Endometrial microvascular endothelial cells (primary cell): ENCODE data around the gene TEX51. TPM values are rescaled to one million over a fixed set of nuclear protein-coding genes. Genes with fewer than 3 reads are reported as not detected.

ENCODE experiments used
- in situ Hi-C: cut with HindIII; loops from 2 replicates; pipeline ENCODE4 v1.10.0; 2017; ENCODE audit warnings: low sequenced_read_pairs, low pct_unique_long_range_greater_than_20kb; ENCODE audit errors: inconsistent ontology term
- total RNA-seq: library from RNA; depleted of rRNA; stranded (reverse); fragments of >200 nt; gene quantifications from one replicate; pipeline ENCODE4 v1.2.3, GENCODE V29; 2015; ENCODE audit errors: inconsistent ontology term

Gene TEX51
- not detected for total RNA-seq

DNA sequence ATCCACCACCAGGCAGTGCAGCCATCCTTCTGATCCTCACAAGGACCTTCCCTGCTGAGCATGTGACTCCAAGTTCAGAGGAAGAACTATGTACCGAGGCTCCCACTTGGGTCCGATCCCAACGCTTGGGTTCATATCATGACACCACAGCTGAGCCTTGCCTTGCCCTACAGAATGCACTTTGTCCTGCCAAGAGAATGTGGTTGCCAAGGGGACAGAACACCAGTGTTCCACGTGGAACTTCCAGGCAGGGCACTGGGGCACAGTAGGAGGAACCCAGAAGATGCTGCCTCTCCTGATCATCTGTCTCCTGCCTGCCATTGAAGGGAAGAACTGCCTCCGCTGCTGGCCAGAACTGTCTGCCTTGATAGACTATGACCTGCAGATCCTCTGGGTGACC, at the start of gene TEX51:
TEX51 (plus strand) TSS at position 255 of the 400 bp plus-strand sequence; CDS start at position 284, 29 bp downstream.
- in situ Hi-C loops = no loop called here

DNA sequence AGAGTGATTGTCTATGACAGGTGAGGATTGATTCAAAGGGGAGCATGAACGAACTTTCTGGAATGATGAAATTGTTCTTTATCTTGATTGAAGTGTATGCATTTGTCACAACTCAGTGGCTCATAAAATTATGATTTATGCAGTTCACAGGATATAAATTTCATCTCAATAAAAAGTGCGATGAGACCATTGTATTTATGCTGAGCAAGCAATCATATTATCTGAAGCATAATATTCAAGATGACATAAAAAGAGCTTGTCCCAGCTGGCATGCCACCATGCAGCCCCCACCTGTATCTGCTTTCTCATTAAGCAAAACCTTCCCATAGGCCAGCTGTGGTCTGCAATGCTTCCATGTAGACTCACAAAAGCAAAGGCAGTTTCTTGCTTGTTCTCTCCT, 49.6 kb upstream of the TEX51 start:
- in situ Hi-C loops = no loop called here

DNA sequence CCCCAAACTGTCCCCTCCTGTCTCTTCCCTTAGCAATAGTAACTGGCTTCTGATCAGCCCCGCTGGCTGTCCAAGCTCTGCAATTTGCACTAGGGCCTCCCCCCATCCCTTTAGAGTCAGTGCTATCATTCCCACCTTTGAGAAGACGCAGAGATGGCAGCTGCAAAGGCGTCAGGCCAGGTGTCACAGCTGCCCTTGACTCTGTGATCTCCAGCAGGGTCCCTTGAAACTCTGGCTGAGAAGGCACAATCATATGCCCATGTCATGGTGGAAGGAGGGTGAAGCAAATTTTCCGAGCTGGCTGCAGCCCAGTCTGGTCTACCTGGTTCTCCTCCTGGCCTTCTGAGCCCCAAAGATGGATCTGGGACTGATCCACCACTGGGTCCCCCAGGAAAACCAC, 49.2 kb upstream of the TEX51 start:
- in situ Hi-C loops = no loop called here

DNA sequence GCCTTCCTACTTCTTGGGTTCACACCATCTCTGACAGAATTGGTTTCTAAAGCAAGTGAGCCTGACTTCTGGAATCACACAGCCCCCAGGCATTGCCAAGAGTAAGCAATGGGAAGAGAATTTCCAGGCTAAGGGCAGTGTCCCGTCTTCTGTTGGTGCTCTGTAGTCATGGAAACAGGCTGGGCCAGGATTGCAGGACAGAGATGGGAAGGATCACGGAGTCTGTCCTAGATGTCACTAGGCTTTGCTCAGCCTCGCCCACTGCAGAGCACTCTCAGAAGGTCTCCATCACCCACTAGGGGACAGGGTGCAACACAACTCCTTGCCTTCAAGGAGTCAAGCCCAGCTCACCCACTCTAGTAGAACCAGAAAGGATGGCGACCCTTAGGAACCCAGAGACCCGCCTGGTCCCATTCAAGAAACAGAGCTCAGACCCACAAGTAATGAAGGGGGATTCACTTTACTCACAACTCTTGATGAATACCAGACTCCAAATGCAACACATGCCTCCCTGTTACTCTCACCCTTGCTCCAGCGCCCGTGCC, 48.6 kb upstream of the TEX51 start:
- in situ Hi-C loops = no loop called here

GRCh38 chr2:126850940-126851339, 47.8 kb upstream of the TEX51 start:
- in situ Hi-C loops = no loop called here

GRCh38 chr2:126851756-126852155, 46.9 kb upstream of the TEX51 start:
- in situ Hi-C loops = no loop called here

DNA sequence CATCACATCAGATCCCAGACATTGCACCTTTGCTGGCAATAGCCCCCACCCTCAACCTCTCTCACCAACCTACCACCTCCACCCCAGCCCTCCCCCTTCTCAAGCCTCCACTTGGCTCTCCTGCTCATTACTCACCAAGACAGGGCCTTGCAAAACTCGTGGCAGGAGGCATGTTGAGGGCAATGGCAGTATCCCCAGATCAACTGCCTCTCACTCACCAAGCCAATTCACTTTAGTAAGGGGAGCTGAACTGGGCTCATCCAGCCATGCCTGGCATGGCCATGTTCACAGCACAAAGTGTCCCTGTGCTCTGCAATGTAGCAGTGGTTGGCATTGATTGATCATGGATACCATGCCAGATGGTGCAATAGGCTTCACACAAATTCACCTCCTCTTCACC, 46.3 kb upstream of the TEX51 start:
- in situ Hi-C loops = no loop called here

DNA sequence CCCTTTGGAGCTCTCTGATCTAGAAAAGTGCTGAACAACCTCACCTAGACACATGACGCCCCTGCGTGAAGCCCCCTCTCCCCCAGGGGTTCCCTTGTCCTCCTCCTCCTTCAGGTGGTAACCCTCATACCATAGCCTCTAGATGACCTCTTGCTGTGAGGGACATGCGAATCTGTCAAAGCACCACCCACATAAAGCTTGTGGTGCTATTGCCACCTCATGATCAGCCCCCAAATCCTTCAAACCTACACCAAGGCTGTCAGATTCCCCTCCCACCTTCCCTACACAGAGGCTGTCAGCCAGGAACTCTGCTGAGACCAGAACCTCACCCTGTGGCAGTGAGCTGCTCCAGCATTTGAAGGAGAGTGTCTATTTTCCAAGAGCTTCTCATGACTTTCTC, 43.1 kb upstream of the TEX51 start:
- in situ Hi-C loops = no loop called here

DNA sequence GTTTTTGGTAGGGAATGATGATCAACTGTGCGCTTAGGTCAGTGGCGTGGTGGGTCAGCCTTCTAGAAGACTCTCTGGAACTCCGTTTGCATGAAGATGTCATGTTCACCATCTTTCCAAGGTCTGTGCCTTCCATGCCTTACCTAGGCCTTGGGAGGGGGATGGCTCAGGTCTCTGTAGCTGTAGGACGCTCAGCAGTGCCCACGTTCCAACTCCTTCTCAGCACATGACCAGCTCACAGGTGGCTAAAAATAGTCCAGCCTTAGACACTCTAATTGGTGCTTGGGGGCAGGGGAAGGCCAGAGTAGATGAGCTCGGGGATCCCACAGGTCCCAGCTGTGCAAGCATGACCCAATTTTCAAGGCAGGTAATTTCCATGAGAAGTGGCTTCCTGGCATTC, 42.3 kb upstream of the TEX51 start:
- in situ Hi-C loops = no loop called here

GRCh38 chr2:126857502-126857901, 41.2 kb upstream of the TEX51 start:
- in situ Hi-C loops = no loop called here

DNA sequence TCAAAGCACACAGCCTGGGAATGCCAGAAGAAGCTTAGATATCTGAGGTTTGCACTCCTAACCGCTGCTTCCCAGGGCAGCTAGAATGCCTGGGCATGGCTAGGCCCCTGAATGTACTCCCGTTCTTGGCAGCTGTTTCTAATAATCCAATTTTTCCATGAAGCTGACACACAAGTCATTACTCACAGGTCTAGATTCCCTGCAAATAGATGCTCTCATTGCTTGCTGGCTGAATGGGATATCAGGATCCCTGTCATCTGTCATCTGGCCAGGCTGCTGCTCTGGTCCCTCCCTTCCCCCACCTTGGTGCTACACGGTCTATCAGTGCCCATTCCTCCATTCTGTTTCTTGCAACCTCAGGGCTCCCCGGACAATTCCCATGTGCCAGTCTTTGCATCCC, 40.7 kb upstream of the TEX51 start:
- in situ Hi-C loops = no loop called here

- in situ Hi-C loops = no loop called here
Measured at GRCh38 chr2:126858436-126858835, 40.3 kb upstream of the TEX51 start.

DNA sequence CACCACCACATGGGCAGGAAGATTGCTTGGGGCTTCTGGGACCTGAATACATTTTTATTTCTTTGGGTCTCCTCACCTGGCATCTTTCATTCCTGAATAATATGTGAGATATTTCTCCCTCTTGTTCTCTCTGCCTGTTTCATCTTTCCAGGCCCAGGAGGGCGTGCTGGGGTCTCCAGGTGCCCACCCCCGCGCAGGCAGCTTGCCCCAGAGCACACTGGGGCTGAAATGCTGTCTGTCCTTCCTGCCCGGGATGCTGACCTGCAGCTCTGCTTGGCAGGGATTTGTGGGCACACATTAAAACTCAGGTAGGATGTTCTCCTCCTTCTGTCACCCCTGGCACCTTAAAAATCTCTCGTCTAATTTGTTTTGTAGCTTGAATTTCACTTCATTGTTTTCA, 39.7 kb upstream of the TEX51 start:
- in situ Hi-C loops = no loop called here

DNA sequence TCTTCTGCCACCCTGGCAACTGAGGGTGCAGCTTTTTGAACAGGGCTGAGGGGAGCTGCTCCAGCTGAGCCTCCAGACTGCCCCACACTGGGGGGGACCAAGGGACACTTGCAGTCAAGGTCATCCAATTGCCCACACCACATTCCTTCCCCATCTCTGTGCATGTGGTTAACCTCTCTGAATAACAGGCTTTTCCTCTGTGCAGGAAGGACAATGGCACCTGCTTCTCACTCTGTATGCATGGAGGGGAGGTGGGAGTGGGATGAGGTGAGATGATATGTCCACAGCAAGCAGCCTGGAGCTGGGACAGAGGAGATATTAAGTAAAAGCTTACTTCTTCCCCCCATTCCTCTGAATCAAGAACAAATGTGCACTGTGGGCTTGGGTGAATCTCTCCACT, 39.1 kb upstream of the TEX51 start:
- in situ Hi-C loops = no loop called here

DNA sequence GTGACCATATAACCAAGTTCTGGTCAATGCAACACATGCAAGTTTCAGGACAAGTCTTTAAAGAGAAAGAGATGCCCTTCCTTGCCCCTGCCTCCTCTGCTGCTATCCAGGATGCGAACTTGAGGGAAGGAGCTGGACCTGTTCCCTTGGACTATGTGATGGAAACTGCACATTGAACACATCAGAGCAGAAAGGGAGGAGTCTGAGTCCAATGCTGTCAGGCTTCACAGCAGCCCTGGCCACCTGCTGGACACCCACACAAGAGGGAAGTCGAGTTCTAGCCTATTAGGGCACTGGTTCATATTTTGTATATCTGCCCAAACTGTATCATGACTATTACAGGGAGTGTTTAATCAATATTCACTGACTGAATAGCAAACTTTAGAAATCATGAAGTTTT, 38.3 kb upstream of the TEX51 start:
- in situ Hi-C loops = no loop called here

- in situ Hi-C loops = no loop called here
Measured at GRCh38 chr2:126862730-126863129, 36.0 kb upstream of the TEX51 start.

GRCh38 chr2:126863336-126864015, 35.2 kb upstream of the TEX51 start:
- in situ Hi-C loops = no loop called here

DNA sequence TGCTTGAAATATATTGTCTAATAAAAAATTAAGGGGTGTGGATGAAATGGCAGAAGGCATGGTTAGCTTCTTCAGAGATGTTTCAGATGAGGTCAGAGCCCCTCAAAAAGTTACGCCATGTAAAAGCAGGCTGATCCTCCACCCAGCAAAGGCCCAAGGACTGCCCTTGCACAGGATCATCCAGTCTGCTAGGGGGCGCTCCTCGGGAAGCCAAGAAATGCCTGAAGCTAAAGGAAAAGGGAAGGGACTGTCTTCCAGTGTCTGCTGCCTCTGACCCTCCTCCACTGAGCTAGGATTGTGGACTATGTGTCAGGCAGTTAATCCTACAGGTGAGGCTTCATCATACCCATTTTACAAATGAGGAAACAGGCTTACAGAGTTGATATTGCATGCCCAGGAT, 33.8 kb upstream of the TEX51 start:
- in situ Hi-C loops = no loop called here

DNA sequence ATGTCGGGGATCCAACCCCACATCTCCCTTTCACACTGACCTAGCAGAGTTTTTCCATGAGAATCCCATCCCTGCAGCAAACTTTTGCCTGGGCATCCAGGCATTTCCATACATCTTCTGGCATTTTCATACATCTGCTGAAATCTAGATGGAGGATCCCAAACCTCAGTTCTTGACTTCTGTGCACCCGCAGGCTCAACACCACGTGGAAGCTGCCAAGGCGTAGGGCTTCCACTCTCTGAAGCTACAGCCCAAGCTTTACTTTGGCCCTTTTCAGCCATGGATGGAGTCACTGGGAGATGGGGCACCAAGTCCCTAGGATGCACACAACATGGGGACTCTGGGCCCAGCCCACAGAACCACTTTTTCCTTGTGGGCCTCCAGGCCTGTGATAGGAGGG, 32.2 kb upstream of the TEX51 start:
- in situ Hi-C loops = no loop called here

DNA sequence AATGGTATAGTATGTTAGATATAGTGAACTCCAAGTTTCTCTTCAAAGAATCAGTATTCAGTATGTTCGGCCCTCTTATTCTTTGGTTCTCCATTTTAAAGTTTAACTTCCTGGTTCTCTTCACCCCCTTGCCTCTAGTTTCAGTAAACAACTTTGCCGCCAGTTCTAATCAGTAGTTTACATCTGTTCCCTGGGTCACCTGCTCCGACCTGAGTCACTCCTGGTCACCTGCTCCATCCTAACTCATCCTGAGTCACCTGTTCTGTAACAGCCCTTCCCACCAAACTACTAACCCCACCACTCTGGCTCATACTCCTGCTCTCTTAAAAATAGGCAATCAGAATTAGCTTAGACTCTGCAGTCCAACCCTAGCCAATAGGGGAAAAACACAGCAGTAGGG, 23.7 kb upstream of the TEX51 start:
- in situ Hi-C loops = no loop called here

- in situ Hi-C loops = no loop called here
Measured at GRCh38 chr2:126876631-126877030, 22.1 kb upstream of the TEX51 start.
